Activated CD4-positive, alpha-beta T cell treated with anti-CD3 and anti-CD28 coated beads for 4 hours (primary cell): Measurements from ENCODE around the gene GRK6.

Experiments used
- DNase-seq, 2 donors: peaks; one replicate each; pipeline ENCODE4 v3.0.0-alpha.2; 2020

GRK6 gene

DNA sequence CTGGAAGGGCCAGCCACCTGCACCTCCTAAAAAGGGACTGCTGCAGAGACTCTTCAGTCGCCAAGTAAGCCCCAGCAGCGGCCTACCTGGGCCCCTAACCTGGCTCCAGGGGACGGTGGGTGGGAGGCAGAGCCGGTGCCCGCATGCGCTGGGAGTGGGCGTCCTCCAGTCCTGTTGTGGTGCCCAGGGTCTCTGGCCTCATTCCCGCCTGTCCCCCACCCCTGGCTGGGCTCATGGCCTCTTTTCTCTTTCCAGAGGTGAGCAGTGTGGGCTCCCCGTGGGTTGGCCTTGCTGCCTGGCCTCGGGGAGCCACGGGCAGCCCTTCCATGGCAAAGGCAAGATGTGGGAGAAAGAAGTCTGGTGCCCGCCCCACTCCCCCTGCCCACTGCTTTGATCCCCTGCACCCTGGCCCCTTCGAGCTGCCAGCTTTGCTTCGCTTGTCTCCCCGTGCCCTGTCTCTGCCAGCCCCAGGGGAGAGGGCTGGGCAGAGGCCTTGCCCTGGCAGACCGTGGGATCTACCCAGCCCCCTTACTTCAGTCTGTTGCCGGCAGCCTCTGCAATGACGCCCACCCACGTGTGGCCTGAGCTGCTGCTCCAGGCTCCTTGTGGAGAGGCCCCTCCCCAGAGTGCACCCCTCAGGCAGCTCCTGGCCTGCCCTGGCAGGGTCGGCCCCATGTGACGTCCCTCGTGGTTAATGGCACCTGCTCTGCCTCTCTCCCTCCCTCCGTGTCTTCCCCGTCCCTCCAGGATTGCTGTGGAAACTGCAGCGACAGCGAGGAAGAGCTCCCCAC, 14.7 kb downstream of the GRK6 start:
- DNase-seq = no peak

DNA sequence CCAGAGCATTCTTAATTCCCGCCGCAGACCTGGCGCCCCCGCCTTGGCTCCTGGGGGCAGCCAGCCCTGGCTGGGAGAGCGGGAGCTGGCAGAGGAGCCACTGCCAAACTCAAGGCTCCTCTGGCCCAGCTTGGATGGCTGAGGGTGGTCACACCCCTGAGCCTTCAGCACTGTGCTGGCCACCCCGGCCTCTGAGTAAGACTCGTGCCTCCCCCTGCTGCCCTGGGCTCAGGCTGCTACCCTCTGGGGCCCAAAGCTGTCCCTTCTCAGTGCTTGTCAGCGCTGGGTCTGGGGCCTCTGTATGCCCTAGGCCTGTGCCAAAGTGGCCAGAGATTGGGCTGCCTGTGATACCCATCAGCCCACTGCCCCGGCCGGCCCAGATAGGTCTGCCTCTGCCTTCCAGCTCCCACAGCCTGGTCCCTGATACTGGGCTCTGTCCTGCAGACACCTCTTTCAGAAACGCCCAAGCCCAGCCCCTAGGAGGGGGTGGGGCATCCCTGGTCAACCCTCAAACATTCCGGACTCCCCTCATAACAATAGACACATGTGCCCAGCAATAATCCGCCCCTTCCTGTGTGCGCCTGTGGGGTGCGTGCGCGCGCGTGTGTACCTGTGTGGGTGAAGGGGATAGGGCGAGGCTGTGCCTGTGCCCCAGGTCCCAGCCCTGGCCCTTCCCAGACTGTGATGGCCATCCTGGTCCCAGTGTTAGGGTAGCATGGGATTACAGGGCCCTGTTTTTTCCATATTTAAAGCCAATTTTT, 15.8 kb downstream of the GRK6 start:
- no peak for DNase-seq

DNA sequence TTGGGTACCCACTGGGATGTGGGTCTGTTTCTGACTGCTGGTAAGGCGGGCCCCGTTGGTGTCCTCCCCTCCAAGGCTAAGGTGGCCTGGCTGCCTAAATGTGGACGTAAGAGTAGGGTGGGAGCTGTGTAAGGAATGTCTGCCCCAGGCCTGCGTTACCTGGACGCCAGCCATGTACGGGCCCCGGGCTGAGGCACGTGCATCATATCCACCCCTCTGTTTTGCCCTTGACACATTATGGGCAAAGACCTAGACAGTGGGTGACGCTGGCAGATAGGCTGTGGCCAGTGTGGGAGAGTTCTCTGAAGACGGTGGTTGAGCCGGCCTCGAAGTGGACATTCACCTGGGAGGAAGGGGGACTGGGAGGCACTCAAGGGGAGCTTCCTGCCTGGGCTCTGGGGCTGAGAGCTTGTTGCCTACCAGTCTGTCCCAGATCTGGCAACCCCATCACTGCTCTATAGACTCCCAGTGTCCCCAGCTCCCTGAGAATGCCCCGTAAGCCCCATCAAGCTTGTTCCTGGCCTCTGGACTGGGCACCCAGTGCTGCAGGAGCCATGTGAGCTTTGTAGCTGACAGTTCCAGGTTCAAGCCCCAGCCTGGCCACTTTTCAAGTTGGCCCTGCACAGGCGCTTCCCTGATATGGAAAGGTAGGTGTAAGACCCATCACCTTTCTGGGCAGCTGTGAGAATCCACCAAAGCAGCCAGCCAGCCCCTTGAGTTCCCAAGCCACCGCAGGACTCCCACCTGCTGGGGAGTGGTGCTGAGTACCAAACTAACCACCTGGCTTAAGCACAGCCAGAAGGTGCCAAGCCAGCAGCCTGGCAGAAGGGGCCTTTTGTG, 16.9 kb downstream of the GRK6 start:
- no peak for DNase-seq

DNA sequence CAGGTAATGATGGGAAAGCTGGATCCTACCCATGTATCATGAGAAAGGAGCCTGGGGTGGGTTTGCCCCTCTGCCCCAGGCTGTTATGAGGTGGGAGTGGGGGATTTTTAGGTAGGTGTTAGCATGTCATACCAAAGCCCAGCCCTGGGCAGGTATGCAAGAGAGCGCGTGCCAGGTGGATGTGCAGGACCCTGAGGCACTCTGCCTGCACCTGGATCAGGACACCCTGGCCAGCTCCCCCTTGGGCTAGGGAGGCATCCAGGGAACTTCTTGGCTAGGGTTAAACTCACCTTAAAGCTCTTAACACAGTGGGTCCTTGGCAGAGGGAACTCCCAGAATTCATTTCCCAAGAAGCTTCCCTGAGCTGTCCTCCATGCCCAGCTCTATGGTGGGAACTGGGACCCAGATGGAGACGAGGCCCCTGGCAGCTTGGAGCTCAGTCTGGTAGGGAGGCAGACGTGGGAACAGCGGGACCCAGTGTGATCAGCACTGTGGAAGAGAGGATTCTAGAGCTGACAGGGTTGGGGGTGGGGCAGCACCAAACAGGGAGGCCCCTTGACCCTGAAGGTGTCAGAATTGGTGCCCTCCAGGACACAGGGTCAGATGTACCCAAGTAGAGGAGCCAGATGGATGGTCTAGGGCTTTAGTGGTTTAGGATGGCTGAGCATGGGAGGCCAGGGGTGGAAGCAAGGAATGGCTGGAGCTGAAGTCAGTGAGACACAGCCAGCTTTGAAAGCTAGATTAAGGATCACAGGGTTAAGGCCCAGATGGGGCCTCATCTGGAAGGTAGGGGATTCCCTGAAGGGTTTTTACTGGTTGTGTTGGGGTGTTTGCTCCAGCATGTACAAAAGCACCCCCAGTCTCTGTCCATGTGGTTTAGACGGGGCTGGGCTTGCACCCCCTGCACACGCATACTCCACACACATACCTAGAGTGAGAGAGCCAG, 17.9 kb downstream of the GRK6 start:
- no peak for DNase-seq

DNA sequence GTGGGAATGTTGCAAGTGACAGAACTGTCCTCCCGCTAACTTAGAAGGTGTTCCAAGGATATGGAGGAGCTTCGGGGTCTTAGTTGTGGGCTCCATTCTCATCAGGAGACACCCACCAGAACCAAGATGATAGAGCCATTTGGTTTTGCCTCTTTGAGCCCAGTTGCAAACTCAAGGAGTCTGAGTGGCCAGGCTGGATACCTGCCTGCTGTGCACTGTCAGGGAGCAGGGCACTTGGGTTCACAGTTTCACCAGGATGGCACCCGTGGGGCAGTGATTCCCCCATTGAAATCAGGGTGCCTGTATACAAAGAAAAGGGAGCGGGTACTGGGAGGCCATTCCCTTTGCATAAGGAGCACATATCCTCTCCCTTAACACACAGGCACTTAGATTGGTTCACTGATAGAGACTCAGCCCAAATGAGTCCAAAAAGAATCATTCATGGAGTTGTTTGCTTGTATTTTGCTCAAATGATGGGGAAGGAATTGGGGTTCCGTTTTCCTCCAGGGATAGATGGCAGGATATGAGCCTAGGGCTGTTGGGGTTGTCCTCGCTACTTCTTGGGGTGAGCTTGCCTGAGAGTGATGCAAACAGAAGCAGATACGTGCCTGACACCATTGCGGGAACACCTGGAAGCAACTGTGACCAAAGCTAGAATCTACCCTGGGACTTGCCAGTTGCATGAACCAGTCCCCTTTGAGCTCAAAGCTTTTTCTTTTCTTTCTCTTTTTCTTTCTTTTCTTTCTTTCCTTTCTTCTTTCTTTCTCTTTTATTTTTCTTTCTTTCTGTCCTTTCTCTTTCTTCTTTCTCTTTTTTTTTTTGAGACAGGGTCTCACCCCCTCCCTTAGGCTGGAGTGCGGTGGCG, 18.8 kb downstream of the GRK6 start:
- DNase-seq = no peak

DNA sequence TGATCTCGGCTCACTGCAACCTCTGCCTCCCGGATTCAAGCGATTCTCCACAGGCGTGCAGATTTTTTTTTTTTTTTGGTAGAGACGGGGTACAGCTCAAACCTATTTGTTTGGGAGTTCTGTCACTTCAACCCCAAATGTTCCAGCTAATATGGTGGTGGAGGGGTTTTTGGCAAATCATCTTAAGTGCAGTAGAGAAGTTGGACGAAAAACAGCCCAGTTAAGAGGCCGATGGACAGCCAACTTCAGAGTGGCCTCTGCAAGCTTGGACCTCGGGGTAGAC, 19.4 kb downstream of the GRK6 start:
- no peak for DNase-seq

DNA sequence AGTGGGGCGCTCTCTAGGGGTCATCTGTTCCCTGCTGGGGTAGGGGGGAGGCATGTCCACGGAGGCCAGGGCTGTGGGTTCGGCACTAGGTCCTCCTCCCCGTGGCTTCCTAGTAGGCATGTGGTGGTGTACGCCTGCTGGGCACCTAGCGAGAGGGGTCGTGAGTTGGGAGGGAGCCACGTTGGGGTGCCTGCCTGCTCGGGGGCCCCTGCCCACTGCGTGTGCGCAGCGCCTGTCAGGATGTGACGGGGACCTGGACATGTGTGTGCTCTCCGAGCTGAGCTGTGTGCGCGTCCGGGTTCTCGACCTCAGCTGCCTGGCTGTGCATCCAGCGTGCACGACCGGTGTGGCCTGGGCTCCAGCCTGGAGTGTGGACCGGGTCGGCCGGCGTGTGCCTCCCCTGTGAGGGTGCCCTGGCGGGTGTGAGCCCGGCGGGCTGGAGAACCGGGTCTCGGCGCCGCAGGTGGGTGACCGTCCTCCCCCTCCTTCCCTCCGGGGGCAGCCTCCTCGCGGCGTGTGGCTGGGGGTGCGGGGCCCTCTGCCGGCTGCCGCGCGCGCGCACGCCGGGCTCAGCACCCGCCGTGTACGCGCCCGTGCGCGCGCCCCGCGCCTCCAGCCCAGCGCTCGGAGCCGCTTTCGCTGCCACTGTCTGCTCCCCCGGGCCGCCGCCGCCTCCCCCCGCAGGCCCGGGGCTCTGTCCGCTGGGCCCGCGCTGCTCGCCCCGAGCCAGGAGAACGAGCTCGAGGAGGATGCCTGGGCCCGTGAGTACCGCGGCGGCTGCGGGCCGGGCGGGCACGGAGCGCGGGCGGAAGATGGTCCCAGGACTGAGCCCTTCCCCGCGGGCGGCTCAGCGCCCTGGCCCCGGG, 20.0 kb downstream of the GRK6 start, which contains the start of gene PRR7:
Gene PRR7 (plus strand): TSS at position 615 of the 866 bp plus-strand sequence. CDS start 8,254 bp downstream, outside the sequence.
- peak; percentile 69 to 72 for DNase-seq

DNA sequence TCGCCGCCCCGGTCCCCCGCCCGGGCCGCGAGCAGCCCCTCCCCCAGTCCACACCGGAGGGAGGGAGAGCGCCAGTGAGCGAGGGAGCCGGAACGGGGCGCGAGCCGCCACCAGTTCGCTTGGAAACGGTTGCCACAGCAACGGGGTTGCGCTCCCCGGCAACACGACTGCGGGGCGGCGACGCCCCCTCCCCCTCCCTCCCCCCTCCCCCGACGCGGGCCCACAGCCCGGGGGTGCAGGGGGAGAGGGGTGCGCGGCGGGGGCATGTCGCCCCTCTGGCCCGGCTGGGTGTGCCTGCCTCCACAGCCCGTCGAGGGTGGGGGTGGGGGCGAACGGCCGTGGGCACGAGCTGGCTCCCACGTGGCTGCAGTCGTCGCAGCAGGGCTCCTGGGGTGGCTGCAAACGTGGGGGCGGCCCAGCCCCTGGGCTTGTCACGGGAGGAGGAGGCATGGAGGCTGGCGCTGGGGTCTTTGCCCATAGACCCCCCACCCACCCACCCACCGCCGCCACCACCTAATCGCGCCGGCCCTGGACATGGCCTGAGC, 20.7 kb downstream of the GRK6 start:
- peak; percentile 59 to 71 for DNase-seq

DNA sequence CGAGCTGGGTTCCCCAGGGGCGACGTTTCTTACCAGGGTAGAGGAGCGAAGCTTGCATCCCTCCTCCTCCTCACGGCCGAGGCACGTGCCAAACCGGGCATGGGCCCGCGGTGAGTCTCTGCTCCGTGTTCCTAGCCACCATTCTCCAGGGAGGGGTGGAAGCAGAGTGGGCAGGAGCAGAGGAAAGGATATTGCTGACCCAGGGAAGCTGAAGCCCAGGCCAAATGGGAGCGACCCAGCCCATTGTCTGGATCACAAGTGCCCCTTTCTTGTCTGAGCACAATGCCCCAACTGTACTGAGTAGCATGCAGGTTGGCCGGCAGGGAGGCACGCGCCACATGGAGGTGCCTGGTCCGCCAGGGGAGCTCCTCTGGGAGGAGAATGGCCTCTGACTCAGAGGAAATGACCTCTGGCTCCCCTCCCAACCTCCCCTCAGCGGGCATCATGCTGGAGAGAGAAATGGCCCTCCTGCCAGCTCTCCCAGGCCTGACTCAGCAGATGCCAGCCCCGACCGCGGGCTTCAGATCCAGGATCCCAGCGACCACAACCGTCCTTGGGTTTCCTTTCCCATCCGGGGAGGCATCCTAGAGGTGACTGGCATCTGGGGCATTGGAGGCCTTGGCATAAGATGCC, 21.3 kb downstream of the GRK6 start:
- DNase-seq = no peak

DNA sequence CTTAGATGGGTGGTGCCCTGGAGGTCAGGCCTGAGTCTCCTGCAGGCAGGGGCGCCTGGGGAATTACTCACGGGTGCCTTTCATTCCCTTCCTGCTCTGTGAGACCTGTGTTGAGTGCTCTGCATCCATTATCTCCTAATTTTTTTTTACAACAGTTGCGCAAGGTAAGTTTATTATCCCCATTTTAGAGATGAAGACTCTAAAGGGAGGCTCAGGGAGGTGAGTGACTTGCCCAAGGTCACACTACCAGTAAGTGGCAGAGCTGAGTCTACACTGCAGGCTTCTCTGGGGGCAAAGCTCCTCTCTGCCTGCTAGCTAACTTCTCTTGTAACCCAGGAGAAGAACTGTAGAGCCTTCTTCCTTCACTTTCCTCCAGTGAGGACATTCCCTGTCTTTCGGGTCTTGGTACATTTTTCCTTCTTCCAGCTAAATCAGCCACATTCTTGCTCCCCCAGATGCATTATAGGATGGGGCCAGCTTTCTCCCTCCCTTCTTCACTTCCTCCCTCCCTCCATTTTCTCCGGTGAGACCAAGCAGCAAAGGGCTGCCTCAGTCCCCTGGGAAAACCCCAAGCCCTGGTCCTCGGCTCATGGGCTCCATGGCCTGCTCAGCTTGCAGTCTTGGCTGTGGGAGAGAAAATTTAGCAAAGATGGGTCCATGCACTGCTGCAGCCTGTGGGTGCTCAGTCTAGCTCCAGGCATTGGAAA, 21.9 kb downstream of the GRK6 start:
- no peak for DNase-seq

DNA sequence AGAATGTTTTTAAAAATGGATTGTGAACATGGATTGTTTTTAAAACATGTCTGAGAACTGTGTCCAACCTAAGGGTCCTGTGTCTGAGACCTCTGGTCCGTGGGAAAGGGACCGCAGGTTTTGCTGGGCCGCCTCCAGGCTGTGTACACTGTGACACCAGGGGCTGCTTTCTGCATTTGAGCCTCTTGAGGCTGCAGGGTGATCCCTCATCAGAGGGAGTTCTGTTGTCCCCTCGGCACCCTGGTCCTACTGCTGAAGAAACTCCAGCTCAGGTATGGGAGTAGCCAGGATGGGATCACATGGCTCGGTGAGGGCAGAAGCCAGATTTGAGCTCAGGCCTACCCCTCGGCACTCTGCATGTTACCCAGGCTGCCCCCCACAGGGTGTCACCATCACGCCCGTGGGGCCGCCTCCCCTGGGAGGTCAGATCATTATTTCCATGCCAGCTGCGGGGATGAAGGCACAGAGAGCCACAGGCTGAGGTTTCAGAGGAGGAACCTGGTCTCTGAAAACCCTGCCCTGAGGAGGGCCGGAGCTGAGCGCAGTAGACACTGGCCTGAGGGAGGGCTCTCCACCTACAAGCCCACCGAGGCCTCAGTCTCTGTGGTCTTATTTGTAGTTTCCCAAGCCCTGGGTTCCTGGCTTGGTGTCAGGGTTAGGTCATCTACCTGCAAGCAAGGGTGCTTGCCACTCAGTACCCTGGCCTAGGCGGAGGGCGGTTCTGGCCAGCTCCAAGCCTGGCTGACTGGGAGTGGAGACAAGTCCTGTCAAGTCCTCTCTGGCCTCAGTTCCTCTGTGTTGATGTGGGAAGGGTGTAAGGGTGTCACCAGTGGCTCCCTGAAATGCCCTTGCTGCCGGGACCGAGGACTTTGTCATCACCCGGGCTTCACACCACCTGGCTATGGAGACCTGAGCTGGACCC, 22.9 kb downstream of the GRK6 start:
- DNase-seq = no peak

DNA sequence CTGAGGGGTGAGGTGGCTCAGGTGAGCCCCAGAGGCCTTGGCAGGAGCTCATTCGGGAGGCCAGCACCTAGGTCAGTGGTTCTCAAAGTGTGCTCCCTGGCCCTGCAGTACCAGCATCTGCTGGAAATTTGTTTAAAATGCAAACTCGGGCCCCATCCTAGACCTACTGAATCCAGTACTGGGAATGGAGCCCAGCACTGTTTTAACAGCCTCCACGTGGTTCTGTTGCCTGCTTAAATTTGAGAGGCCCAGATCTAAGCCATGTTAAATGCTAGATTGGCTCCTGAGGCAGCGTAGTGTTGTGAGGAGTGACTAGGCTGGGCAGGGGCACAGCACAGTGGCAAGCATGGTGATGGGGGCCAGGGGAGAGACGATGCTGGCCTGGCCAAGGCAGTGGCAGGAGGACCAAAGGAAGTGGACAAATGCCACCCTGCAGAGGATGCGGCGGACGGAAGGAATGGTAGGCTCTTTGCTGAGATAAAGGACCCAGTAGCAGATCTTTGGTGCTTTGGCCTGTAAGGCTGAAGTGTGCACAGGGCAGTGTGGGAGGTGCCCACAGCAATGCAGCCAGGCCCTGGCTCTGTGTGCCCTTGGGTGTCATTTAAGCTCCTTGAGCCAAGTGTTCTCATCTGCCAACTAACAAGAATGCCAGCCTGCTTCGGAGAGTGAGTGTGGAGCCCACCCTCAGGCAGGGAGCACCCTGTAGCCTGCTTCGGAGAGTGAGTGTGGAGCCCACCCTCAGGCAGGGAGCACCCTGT, 24.4 kb downstream of the GRK6 start:
- no peak for DNase-seq

DNA sequence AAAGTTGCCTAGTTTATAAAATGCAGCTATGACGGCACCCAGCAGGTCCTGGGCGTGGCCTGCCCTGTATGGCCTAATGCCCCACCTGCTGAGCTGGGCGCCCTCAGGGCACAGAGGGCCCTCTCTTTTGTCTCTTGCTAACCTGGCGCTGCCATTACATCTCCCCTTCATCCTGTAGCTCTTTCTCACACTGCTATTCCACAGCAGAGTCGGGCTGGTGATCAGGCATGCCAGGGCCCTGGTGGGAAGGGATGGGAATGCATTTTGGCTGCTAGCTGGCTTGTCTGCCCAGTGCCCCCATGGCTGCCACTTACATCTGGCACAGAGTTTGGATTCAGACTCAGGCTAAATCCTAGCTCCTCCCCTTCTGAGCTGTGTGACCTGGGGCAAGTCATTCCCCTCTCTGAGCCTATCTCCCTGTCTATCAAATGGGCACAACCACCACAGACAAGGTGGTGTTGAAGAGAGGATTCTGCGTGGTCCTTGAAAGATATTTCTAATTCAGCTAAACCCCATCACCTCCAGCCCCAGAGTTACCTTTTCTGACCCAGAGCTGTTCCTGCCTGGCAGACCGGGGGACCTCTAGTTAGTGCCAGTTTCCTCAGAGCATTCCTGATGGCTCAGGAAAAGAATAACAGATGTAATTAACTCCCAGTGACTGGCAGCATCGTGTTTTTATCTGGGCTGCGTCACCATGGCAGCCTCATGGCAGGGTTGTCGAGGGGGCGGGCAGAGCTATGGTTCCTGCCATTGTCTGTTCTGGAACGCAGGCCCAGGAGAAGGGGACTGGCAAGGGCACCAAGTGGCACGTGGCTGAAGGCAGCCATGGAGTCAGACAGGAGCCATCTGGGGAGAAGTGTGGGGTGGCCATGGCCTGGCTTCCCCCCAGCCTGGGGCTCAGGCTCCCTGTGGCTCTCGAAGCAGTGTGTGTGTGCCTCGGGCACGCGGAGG, 26.5 kb downstream of the GRK6 start:
- DNase-seq = no peak

DNA sequence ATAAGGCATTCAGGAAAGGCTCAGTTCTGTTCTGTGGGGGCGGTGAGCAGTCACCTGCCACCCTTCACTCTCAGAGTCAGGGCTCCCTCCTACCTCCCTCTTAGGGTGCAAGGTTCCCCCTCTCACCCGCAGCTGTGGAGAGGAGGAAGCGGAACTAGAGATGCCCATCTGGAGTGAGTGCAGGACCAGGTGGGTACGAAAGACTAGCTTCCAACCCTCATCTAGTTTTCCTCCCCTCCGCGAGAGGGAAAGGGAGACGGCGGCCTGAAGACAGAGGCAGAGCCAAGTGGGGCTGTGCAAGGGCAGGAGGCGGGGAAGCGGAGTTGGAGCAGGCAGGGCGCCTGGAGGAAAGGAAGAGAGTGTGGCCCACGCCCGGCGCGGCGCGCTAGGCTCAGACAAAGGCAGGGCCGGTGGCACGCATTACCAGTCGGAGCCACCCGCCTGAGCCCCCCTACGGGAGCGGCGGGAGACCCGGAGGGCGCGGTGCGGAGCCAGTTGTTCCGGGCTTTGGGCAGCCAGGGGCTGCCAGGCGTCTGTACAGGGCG, 27.4 kb downstream of the GRK6 start:
- no peak for DNase-seq

DNA sequence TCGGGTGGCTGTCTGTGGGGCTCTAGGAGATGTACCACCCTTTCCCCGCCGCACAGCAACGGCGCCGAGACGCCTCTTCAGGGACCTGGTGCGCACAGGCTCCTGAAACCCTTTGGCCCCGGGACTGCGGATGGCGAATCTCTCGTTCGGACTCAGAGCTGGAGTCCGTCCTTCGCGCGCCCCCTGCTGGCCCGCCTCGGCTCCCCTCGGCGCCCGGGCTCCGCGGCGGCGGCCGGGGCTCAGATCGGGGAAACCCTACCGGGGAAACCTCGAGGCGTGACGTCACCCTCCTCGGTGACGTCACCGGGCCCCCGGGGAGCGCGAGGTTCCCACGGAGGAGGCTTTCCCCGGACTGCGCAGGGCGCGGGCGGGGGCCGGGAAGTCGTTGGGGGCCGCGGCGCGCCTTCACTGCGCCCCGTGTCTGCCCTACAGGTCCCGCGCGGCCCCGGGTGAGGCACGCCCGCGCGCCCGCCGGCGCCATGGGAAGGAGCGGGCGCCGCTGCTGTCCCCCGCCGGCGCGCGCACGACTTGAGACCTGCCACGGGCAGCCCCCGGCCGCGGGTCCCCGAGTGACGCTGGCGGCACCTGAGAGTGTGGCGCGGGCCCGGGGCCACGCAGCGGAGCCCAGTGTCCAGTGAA, 28.0 kb downstream of the GRK6 start:
- peak; percentile 92 to 94 for DNase-seq
